ENCODE data around the gene ZNF423.

ZNF423 gene

GRCh38 chr16:49634235-49635008 lies 221.5 kb downstream of the ZNF423 start:
- in situ Hi-C loops (cut with HindIII; ENCODE audit: low pct_unique_long_range_greater_than_20kb, low sequenced_read_pairs): no loop called here
- no peak for TF ChIP-seq JUND (IDR thresholded peaks at IDR 0.05; ENCODE audit: low read depth)

GRCh38 chr16:49632795-49633184 lies 223.1 kb downstream of the ZNF423 start:
- in situ Hi-C loops (cut with HindIII; ENCODE audit: low pct_unique_long_range_greater_than_20kb, low sequenced_read_pairs): no loop called here
- no peak for DNase-seq (ENCODE audit: low read depth in 1 of 2, low spot score in 1 of 2)
- TF ChIP-seq JUND (IDR thresholded peaks at IDR 0.05; ENCODE audit: low read depth): no peak

More at GRCh38 chr16:49634235-49635008, 221.5 kb downstream of the ZNF423 start:
- DNase-seq (ENCODE audit: low read depth in 1 of 2, low spot score in 1 of 2): no peak

- no peak for DNase-seq (ENCODE audit: low read depth in 1 of 2, low spot score in 1 of 2)
- in situ Hi-C loops (cut with HindIII; ENCODE audit: low pct_unique_long_range_greater_than_20kb, low sequenced_read_pairs): no loop called here
Measured at GRCh38 chr16:49632086-49632794, 223.7 kb downstream of the ZNF423 start.

GRCh38 chr16:49631187-49632041 lies 224.5 kb downstream of the ZNF423 start:
- DNase-seq (ENCODE audit: low read depth in 1 of 2, low spot score in 1 of 2): no peak

More at GRCh38 chr16:49632086-49632794, 223.7 kb downstream of the ZNF423 start:
- no peak for TF ChIP-seq JUND (IDR thresholded peaks at IDR 0.05; ENCODE audit: low read depth)

GRCh38 chr16:49630783-49631182 lies 225.1 kb downstream of the ZNF423 start:
- no peak for TF ChIP-seq JUND (IDR thresholded peaks at IDR 0.05; ENCODE audit: low read depth)
- in situ Hi-C loops (cut with HindIII; ENCODE audit: low pct_unique_long_range_greater_than_20kb, low sequenced_read_pairs): no loop called here
- no peak for DNase-seq (ENCODE audit: low read depth in 1 of 2, low spot score in 1 of 2)

More at GRCh38 chr16:49631187-49632041, 224.5 kb downstream of the ZNF423 start:
- no peak for TF ChIP-seq JUND (IDR thresholded peaks at IDR 0.05; ENCODE audit: low read depth)
- in situ Hi-C loops (cut with HindIII; ENCODE audit: low pct_unique_long_range_greater_than_20kb, low sequenced_read_pairs): no loop called here

- in situ Hi-C loops (cut with HindIII; ENCODE audit: low pct_unique_long_range_greater_than_20kb, low sequenced_read_pairs): no loop called here
- no peak for TF ChIP-seq JUND (IDR thresholded peaks at IDR 0.05; ENCODE audit: low read depth)
- no peak for DNase-seq (ENCODE audit: low read depth in 1 of 2, low spot score in 1 of 2)
Measured at GRCh38 chr16:49629851-49630250, 226.1 kb downstream of the ZNF423 start.

GRCh38 chr16:49628148-49628547 lies 227.8 kb downstream of the ZNF423 start:
- in situ Hi-C loops (cut with HindIII; ENCODE audit: low pct_unique_long_range_greater_than_20kb, low sequenced_read_pairs): no loop called here
- TF ChIP-seq JUND (IDR thresholded peaks at IDR 0.05; ENCODE audit: low read depth): no peak
- DNase-seq (ENCODE audit: low read depth in 1 of 2, low spot score in 1 of 2): no peak

- TF ChIP-seq JUND (IDR thresholded peaks at IDR 0.05; ENCODE audit: low read depth): no peak
- in situ Hi-C loops (cut with HindIII; ENCODE audit: low pct_unique_long_range_greater_than_20kb, low sequenced_read_pairs): no loop called here
- DNase-seq (ENCODE audit: low read depth in 1 of 2, low spot score in 1 of 2): no peak
Measured at GRCh38 chr16:49625311-49626065, 230.4 kb downstream of the ZNF423 start.

GRCh38 chr16:49623501-49624266 lies 232.2 kb downstream of the ZNF423 start:
- no peak for DNase-seq (ENCODE audit: low read depth in 1 of 2, low spot score in 1 of 2)
- no peak for TF ChIP-seq JUND (IDR thresholded peaks at IDR 0.05; ENCODE audit: low read depth)
- in situ Hi-C loops (cut with HindIII; ENCODE audit: low pct_unique_long_range_greater_than_20kb, low sequenced_read_pairs): no loop called here

GRCh38 chr16:49622421-49623402 lies 233.2 kb downstream of the ZNF423 start:
- in situ Hi-C loops (cut with HindIII; ENCODE audit: low pct_unique_long_range_greater_than_20kb, low sequenced_read_pairs): no loop called here
- no peak for DNase-seq (ENCODE audit: low read depth in 1 of 2, low spot score in 1 of 2)

More at GRCh38 chr16:49622421-49623402, 233.2 kb downstream of the ZNF423 start:
- no peak for TF ChIP-seq JUND (IDR thresholded peaks at IDR 0.05; ENCODE audit: low read depth)

Measured in T47D (cell line).